IMR-90 (cell line): Measurements from ENCODE around the gene LCE1B.

Experiments
- MXI1 ChIP-seq: IDR thresholded peaks from 2 replicates; pipeline ENCODE4 v1.6.1; 2012; ENCODE audit warnings: low read depth, mild to moderate bottlenecking, low read length, moderate library complexity, borderline replicate concordance
- RFX5 ChIP-seq: IDR thresholded peaks from 2 replicates; pipeline ENCODE4 v1.8.0; 2012; ENCODE audit warnings: low read depth, mild to moderate bottlenecking, low read length, moderate library complexity

- no peak for TF ChIP-seq RFX5
- no peak for TF ChIP-seq MXI1
Measured at GRCh38 chr1:152777510-152778137, 34.1 kb upstream of the LCE1B start.
